HL-60 (cell line): Measurements from ENCODE around the gene LIPK.

ENCODE experiments used
- GABPA ChIP-seq: IDR thresholded peaks from 2 replicates; pipeline ENCODE4 v1.6.1; 2012; ENCODE audit warnings: low read depth
- POLR2AphosphoS5 ChIP-seq: IDR thresholded peaks from 2 replicates; pipeline ENCODE4 v1.6.1; 2012; ENCODE audit warnings: low read depth
- REST ChIP-seq: IDR thresholded peaks from 2 replicates; pipeline ENCODE4 v1.6.1; 2012; ENCODE audit warnings: low read depth; ENCODE audit not compliant: insufficient replicate concordance
- SPI1 ChIP-seq: IDR thresholded peaks from 2 replicates; pipeline ENCODE4 v1.6.1; 2012; ENCODE audit warnings: low read depth, mild to moderate bottlenecking, borderline replicate concordance
- TF ChIP-seq, protein P1 (sequence below): IDR thresholded peaks from one replicate; pipeline ENCODE4 v1.5.1; 2011; ENCODE audit warnings: low read length, control low read depth, inconsistent platforms; ENCODE audit not compliant: insufficient read depth

- TF ChIP-seq GABPA (no peak), POLR2AphosphoS5 (no peak), REST (no peak), SPI1 (no peak)
- TF ChIP-seq, protein P1, sequence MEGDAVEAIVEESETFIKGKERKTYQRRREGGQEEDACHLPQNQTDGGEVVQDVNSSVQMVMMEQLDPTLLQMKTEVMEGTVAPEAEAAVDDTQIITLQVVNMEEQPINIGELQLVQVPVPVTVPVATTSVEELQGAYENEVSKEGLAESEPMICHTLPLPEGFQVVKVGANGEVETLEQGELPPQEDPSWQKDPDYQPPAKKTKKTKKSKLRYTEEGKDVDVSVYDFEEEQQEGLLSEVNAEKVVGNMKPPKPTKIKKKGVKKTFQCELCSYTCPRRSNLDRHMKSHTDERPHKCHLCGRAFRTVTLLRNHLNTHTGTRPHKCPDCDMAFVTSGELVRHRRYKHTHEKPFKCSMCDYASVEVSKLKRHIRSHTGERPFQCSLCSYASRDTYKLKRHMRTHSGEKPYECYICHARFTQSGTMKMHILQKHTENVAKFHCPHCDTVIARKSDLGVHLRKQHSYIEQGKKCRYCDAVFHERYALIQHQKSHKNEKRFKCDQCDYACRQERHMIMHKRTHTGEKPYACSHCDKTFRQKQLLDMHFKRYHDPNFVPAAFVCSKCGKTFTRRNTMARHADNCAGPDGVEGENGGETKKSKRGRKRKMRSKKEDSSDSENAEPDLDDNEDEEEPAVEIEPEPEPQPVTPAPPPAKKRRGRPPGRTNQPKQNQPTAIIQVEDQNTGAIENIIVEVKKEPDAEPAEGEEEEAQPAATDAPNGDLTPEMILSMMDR: no peak
These were observed 56.9 kb downstream of the LIPK start for GRCh38 chr10:88762906-88763305.
